ENCODE measurements around the gene SRL. TPM values are rescaled to one million over a fixed set of nuclear protein-coding genes. Genes with fewer than 3 reads are reported as not detected.
"Not testable (repeated sequence)": the region's sequence is repeated elsewhere in the genome, so short reads cannot be mapped to it uniquely, and the experiment has no call there.

SRL gene
- total RNA-seq, 4 donors from 2014 or later: 0.67 to 1.1 (median 0.84) TPM

GRCh38 chr16:4261557-4262172, 19.8 kb upstream of the SRL start:
- intact Hi-C loops (cut with DNase I): no loop called here
- Histone ChIP-seq H3K27ac (no peak overlapping the region), H3K4me1 (peaks cover 4 to 11% of the 10 kb centered on the region in 2 donors), H3K9me3 (no peaks in the 10 kb centered on the region), H3K27me3 (no peaks in the 10 kb centered on the region), H3K4me3 (replicated peaks in 1 of 3) (no peak overlapping the region), H3K36me3 (no peaks in the 10 kb centered on the region)
- 88 to 91% methylated on average over 34 of the region's 35 CpGs for WGBS, 2 donors
- TF ChIP-seq CTCF (IDR thresholded peaks at IDR 0.05) (peak; percentile 14 to 59 (median 30)), POLR2A (IDR thresholded peaks at IDR 0.05) (no peak)
- DNase-seq: peak in 1 of 2 donors; percentile 17

DNA sequence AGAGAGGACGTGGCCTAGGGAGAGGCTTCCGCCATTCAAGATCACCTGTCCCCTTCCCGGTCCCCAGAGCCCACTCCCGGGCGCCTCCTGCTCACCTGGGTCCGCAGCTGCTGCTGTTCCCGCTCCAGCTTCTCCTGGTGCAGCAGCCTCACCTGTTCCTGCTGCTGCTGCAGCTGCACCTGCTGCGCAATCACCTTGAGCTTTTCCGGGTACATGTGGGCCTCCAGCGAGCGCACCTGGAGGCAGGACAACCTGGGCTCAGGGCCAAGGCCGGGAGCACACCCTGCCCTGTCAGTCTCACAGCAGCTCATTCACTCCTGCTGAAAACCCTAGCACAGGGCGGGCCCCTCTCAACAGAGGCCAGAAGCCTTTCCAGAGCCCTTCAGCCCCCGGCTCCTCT, 18.5 kb upstream of the SRL start:
- peaks cover 0 to 6% of the 10 kb centered on the region in 2 donors for H3K4me1 ChIP-seq
- 90 to 97% methylated on average over 10 to 12 of the region's 14 CpGs for WGBS, 2 donors
- H3K36me3 ChIP-seq: no peaks in the 10 kb centered on the region
- DNase-seq: no peak
- no peak for TF ChIP-seq POLR2A (IDR thresholded peaks at IDR 0.05)
- TF ChIP-seq CTCF (IDR thresholded peaks at IDR 0.05): no peak
- H3K27me3 ChIP-seq: no peaks in the 10 kb centered on the region
- intact Hi-C loops (cut with DNase I): no loop called here
- H3K4me3 ChIP-seq (replicated peaks in 1 of 3): no peak overlapping the region
- no peak overlapping the region for H3K27ac ChIP-seq
- H3K9me3 ChIP-seq: no peaks in the 10 kb centered on the region

DNA sequence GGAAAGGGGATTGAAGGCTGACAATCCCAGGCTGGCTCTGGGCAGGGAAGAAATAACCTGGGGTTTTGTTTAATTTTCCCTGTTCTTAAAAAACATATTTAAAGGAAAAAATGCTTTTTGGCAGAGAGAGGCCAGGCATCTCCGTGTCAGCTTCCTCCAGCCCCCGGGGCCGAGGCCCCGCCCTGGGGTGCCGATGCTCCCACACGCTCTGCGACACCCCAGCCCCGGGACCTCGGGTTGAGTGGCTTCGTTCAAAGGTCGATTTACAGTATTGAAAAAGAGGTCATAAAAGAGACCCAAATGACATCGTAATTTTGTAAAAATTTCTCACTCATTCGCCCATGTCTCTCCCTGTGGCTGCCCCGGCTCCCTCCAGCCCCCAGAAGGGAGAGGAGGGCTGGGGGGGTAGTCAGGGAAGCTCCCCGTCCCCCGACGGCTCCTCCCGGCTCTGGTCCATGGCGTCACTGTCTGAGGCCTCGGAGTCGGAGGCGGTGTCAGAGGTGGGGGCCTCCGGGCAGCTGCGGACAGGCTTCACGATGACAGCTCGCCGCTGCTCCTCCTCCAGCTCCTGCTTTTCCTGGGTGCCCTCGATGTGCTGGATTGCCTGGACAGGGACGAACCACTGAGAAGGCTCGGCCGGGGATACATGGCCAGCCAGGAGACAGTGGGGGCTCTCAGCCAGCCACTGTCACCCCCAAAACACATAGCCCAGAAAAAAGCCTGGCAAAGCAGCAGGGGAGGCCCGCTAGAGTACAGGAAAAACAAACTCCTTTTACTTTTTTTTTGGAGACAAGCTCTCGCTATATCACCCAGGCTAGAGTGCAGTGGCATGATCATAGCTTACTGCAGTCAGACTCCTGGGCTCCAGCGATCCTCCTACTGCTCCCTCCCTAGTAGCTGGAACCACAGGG, 16.0 kb upstream of the SRL start:
- Histone ChIP-seq H3K4me1 (peaks cover 3% of the 10 kb centered on the region in 2 donors), H3K27ac (no peak overlapping the region), H3K9me3 (no peaks in the 10 kb centered on the region), H3K27me3 (no peaks in the 10 kb centered on the region), H3K4me3 (replicated peaks in 1 of 3) (no peak overlapping the region), H3K36me3 (no peaks in the 10 kb centered on the region)
- 84 to 87% methylated on average over 27 to 34 of the region's 34 CpGs for WGBS, 2 donors
- no peak for TF ChIP-seq CTCF (IDR thresholded peaks at IDR 0.05)
- no peak for TF ChIP-seq POLR2A (IDR thresholded peaks at IDR 0.05)
- intact Hi-C loops (cut with DNase I): loop anchor here (5.0 kb wide), 1 partner anchor 56 kb away; no protein-coding TSS in a partner anchor
- DNase-seq: no peak

DNA sequence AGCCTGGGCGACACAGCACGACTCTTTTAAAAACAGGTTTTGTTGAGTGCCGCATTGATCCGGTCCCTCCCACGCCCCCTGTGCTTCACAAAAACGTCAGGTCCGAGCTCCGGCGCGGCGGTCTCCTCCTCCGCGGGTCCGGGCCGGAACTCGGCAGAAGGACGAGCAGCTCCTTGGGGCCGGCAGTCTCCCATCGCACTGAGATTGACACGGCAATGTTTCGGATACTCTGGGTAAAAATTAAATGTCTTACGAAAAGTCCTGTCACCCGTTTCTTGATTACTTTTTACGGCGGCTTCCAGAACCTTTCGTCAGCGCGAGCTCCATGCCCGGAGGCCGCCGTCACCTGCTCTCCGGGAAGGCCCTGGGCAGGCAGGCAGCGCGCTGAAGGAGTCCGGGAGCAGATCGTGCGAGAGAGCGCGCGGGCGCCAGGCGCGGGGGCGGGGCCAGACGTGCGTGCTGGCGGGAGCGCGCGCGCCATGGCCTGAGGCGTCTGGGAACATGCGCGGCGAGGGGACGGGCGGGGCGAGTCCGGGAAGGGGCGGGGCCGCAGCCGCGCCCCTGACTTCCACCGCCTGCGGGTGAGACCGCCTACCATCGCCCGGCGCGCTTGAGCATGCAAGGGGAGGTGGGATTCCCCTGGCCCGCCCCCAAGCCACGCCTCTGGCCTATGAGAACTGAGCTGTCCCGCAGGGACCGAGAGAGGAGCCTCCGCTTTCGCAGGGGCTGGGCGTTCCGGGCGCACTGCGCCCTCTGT, 11.7 kb upstream of the SRL start:
- H3K27me3 ChIP-seq: no peaks in the 10 kb centered on the region
- intact Hi-C loops (cut with DNase I): no loop called here
- WGBS, 2 donors: 0 to 1% methylated on average over 30 to 40 of the region's 80 CpGs

GRCh38 chr16:4253012-4253393, 11.1 kb upstream of the SRL start:
- Histone ChIP-seq H3K27ac (peak overlapping the region; percentile 93 to 97 (median 95)), H3K4me1 (peaks cover 3 to 15% of the 10 kb centered on the region in 2 donors), H3K4me3 (replicated peaks in 1 of 3) (peak overlapping the region in 2 of 3 donors; percentile 43 to 48)
- intact Hi-C loops (cut with DNase I); DNase-seq; H3K9me3 ChIP-seq; H3K27me3 ChIP-seq; H3K36me3 ChIP-seq: not testable (repeated sequence)
- WGBS, 2 donors: 65 to 66% methylated on average over 23 of the region's 23 CpGs

More for the DNA sequence above, 11.7 kb upstream of the SRL start:
- TF ChIP-seq CTCF (IDR thresholded peaks at IDR 0.05): no peak
- peak; percentile 65 to 96 for TF ChIP-seq POLR2A (IDR thresholded peaks at IDR 0.05)
- peak; percentile 100 for DNase-seq
- Histone ChIP-seq H3K36me3 (no peaks in the 10 kb centered on the region), H3K9me3 (no peaks in the 10 kb centered on the region), H3K27ac (peak overlapping the region; percentile 93 to 97 (median 95)), H3K4me1 (peaks cover 3 to 9% of the 10 kb centered on the region in 2 donors), H3K4me3 (replicated peaks in 1 of 3) (peak overlapping the region in 2 of 3 donors; percentile 43 to 48)
